Gastroesophageal sphincter (tissue), 3 donors: ENCODE measurements around the gene LDB1.

Source experiments
- POLR2A ChIP-seq, 2 donors: fragments of 450-650 bp; IDR thresholded peaks; one replicate each; pipeline ENCODE4 v1.6.1; 2017; ENCODE audit warnings: antibody characterized with exemption in 2 of 2, mild to moderate bottlenecking in 2 of 2, moderate library complexity in 1 of 2
- TF ChIP-seq, protein P1 (sequence below), 4 experiments: fragments of 200-600 bp in 2 of 4; fragments of 450-650 bp in 2 of 4; sonication (generic) in 1 of 4; IDR thresholded peaks; one replicate each; pipeline ENCODE4 v1.5.1; 2017 to 2019; ENCODE audit warnings: antibody characterized with exemption in 4 of 4, mild to moderate bottlenecking in 2 of 4, moderate library complexity in 2 of 4

DNA sequence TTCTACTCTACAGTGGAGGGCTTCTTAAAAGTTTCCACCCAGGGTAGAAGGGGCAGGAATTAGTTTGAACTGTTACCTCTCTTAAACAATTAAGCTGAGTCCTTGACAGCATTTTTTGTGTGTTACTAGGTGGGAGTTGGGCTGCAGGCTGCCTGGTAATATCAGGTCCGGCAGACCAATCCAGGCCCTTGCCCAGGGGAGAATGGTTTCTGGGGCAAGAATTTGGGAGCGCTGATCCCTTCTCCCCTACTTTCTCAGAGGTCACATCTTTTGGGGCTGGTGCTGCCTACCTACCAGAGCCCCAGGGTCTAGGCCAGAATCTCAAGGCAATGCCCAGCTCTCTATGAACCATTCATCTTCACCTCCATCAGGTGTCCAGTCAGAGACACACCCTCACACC lies 14.2 kb upstream of the LDB1 start:
- TF ChIP-seq POLR2A (IDR thresholded peaks at IDR 0.05), result no peak
- TF ChIP-seq, protein P1, sequence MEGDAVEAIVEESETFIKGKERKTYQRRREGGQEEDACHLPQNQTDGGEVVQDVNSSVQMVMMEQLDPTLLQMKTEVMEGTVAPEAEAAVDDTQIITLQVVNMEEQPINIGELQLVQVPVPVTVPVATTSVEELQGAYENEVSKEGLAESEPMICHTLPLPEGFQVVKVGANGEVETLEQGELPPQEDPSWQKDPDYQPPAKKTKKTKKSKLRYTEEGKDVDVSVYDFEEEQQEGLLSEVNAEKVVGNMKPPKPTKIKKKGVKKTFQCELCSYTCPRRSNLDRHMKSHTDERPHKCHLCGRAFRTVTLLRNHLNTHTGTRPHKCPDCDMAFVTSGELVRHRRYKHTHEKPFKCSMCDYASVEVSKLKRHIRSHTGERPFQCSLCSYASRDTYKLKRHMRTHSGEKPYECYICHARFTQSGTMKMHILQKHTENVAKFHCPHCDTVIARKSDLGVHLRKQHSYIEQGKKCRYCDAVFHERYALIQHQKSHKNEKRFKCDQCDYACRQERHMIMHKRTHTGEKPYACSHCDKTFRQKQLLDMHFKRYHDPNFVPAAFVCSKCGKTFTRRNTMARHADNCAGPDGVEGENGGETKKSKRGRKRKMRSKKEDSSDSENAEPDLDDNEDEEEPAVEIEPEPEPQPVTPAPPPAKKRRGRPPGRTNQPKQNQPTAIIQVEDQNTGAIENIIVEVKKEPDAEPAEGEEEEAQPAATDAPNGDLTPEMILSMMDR (IDR thresholded peaks at IDR 0.05), result no peak
